ENCODE measurements around the gene GATAD2A.

Gene GATAD2A

DNA sequence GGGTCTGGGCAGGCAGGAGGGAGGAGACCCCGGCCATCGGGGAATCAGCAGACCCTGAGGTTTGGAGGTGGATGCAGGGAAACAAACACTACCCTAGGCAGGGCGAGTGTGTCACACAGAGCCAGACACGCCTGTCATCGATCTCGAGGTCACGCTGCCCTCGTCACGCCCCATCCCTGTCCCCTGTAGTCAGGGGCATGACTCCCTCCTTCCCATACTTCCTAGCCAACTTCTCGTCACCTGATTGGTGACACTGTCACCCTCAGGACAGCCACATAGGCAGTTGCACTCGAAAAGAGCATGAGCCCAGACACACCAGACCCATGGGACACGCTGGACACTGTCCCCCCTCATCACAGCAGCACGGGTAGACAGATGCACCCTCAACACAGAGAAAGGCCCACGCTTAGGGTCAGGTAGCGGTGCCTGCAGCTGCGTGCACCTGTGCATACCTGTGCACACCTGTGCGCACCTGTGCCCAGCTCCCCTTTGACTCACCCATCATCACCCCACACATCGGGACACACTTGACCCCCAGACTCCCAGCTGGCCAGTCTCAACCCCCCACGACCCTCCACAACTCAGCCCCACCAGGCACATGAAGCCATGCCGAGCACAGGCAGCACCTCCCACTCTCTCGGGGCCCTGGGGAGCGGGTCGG, 144.5 kb downstream of the GATAD2A start:
- H3K27ac ChIP-seq, result no peak overlapping the region
- DNase-seq, result no peak
- TF ChIP-seq, protein P1, sequence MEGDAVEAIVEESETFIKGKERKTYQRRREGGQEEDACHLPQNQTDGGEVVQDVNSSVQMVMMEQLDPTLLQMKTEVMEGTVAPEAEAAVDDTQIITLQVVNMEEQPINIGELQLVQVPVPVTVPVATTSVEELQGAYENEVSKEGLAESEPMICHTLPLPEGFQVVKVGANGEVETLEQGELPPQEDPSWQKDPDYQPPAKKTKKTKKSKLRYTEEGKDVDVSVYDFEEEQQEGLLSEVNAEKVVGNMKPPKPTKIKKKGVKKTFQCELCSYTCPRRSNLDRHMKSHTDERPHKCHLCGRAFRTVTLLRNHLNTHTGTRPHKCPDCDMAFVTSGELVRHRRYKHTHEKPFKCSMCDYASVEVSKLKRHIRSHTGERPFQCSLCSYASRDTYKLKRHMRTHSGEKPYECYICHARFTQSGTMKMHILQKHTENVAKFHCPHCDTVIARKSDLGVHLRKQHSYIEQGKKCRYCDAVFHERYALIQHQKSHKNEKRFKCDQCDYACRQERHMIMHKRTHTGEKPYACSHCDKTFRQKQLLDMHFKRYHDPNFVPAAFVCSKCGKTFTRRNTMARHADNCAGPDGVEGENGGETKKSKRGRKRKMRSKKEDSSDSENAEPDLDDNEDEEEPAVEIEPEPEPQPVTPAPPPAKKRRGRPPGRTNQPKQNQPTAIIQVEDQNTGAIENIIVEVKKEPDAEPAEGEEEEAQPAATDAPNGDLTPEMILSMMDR (IDR thresholded peaks at IDR 0.05; ENCODE audit: low read depth, low read length, missing control alignments), result no peak
- peaks cover 4% of the 10 kb centered on the region for H3K27me3 ChIP-seq (replicated peaks)
- no peaks in the 10 kb centered on the region for H3K36me3 ChIP-seq (replicated peaks)
- in situ Hi-C loops (cut with HindIII; ENCODE audit: low pct_ligation_motif_present, low sequenced_read_pairs), result no loop called here
- no peak overlapping the region for H3K4me3 ChIP-seq (ENCODE audit: low read depth, low read length)

DNA sequence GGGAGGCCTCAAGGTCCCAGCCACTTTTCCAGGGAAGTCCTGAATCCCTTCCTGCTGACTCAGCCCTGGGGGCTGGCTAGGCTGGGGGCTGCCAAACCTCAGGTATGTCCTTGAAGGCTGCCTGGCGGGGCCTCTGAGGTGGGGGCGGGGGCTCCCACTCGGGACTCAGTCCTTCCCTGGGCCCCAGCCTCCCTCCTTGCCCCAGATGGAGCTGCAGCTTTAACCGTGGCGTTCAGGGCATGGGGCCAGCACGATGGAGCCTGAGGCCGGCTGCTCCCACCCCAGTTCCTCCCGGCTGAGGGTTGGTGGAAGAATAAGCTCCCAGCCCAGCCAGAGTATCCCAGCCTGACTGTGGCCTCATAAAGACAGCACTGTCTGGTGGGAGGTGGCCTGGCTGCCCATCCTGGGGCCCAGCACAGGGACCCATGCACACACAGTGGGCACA, 145.0 kb downstream of the GATAD2A start:
- TF ChIP-seq, protein P1 (IDR thresholded peaks at IDR 0.05; ENCODE audit: low read depth, low read length, missing control alignments), result no peak
- Histone ChIP-seq H3K36me3 (replicated peaks) (no peaks in the 10 kb centered on the region), H3K27me3 (replicated peaks) (peaks cover 4% of the 10 kb centered on the region), H3K27ac (no peak overlapping the region), H3K4me3 (ENCODE audit: low read depth, low read length) (no peak overlapping the region)
- in situ Hi-C loops (cut with HindIII; ENCODE audit: low pct_ligation_motif_present, low sequenced_read_pairs), result no loop called here
- no peak for DNase-seq

DNA sequence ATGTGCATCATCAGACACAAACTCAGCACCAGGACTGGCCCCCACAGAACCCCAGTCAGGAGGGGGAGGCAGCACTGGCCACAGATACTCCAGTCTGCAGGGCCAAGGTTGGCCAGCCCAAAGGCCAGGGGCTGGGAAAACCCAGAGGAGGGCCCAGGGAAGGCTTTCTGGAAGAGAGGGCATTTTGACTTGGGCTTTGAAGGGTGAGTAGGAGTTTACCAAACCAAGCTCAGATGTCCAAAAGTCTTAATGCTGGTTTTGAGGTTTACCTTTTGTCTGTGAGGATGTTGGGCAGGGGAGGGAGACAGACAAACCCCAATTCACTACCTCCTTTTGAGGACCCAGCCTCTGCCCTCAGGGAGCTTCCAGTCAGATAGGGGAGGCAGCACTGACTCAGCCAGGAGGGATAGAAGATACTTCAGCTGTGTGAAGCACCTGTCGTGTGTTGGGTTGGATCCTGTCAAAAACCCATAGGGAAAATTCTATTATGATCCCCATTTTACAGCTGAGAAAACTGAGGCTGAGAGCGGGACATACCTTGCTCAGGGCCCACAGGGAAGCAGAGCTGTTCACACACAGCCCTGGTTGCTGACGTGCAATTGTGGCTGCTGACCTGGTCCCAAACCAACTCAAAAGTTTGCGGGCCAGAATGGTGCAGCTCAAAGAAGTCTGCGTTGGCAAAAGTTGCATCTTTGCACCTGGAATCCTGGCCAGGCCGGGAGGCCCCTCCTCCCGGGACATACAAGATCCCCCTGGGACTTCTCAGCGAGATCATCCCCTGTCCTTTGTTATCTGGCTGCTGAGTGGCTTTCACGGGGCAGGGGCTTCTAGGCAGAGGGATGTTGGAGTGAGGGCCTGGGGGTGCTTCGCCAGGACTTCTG, 145.7 kb downstream of the GATAD2A start:
- in situ Hi-C loops (cut with HindIII; ENCODE audit: low pct_ligation_motif_present, low sequenced_read_pairs), result no loop called here
- H3K4me3 ChIP-seq (ENCODE audit: low read depth, low read length), result no peak overlapping the region
- DNase-seq, result no peak
- no peaks in the 10 kb centered on the region for H3K36me3 ChIP-seq (replicated peaks)
- H3K27me3 ChIP-seq (replicated peaks), result peaks cover 4% of the 10 kb centered on the region
- TF ChIP-seq, protein P1 (IDR thresholded peaks at IDR 0.05; ENCODE audit: low read depth, low read length, missing control alignments), result no peak
- H3K27ac ChIP-seq, result no peak overlapping the region

- Histone ChIP-seq H3K36me3 (replicated peaks) (no peaks in the 10 kb centered on the region), H3K27ac (no peak overlapping the region), H3K27me3 (replicated peaks) (peaks cover 4% of the 10 kb centered on the region), H3K4me3 (ENCODE audit: low read depth, low read length) (no peak overlapping the region)
- in situ Hi-C loops (cut with HindIII; ENCODE audit: low pct_ligation_motif_present, low sequenced_read_pairs), result no loop called here
- TF ChIP-seq, protein P1 (IDR thresholded peaks at IDR 0.05; ENCODE audit: low read depth, low read length, missing control alignments), result no peak
- DNase-seq, result no peak
These were observed 146.3 kb downstream of the GATAD2A start for GRCh38 chr19:19551853-19552192.

GRCh38 chr19:19552798-19553197, 147.3 kb downstream of the GATAD2A start:
- in situ Hi-C loops (cut with HindIII; ENCODE audit: low pct_ligation_motif_present, low sequenced_read_pairs), result no loop called here
- peaks cover 4% of the 10 kb centered on the region for H3K27me3 ChIP-seq (replicated peaks)
- H3K36me3 ChIP-seq (replicated peaks), result no peaks in the 10 kb centered on the region
- no peak overlapping the region for H3K27ac ChIP-seq
- no peak overlapping the region for H3K4me3 ChIP-seq (ENCODE audit: low read depth, low read length)
- TF ChIP-seq, protein P1 (IDR thresholded peaks at IDR 0.05; ENCODE audit: low read depth, low read length, missing control alignments), result peak; percentile 83
- peak; percentile 36 for DNase-seq

All from brain microvascular endothelial cell (primary cell).